HEK293 (cell line): ENCODE data around the gene HGS.

Experiments
- EGR2 ChIP-seq: fragments of 450-650 bp; formaldehyde crosslinking; IDR thresholded peaks from 2 replicates; pipeline ENCODE4 v1.5.1; 2016; ENCODE audit warnings: low read depth, missing biosample characterization, missing genetic modification characterization
- KLF16 ChIP-seq: fragments of 450-650 bp; formaldehyde crosslinking; IDR thresholded peaks from 2 replicates; pipeline ENCODE4 v1.5.1; 2017; ENCODE audit warnings: missing biosample characterization, missing genetic modification characterization
- MEIS1 ChIP-seq: sonication (generic); formaldehyde crosslinking; IDR thresholded peaks from 2 replicates; pipeline ENCODE4 v1.8.1; 2022; ENCODE audit warnings: missing genetic modification reagents, mild to moderate bottlenecking, borderline replicate concordance
- PRDM1 ChIP-seq: fragments of 450-650 bp; formaldehyde crosslinking; IDR thresholded peaks from 2 replicates; pipeline ENCODE4; 2016; ENCODE audit warnings: missing biosample characterization, missing genetic modification characterization
- SALL2 ChIP-seq: fragments of 450-650 bp; formaldehyde crosslinking; IDR thresholded peaks from 2 replicates; pipeline ENCODE4 v1.5.0; 2017; ENCODE audit warnings: missing biosample characterization, mild to moderate bottlenecking, missing genetic modification characterization, borderline replicate concordance
- SP7 ChIP-seq: fragments of 450-650 bp; formaldehyde crosslinking; IDR thresholded peaks from 2 replicates; pipeline ENCODE4 v1.5.1; 2016; ENCODE audit warnings: missing biosample characterization, missing genetic modification characterization
- WT1 ChIP-seq: fragments of 450-650 bp; formaldehyde crosslinking; IDR thresholded peaks from 2 replicates; pipeline ENCODE4 v1.5.1; 2016; ENCODE audit warnings: missing biosample characterization, missing genetic modification characterization
- ZBTB8A ChIP-seq: fragments of 450-650 bp; formaldehyde crosslinking; IDR thresholded peaks from 2 replicates; pipeline ENCODE4 v1.5.1; 2016; ENCODE audit warnings: missing biosample characterization, missing genetic modification characterization
- ZFP3 ChIP-seq: fragments of 450-650 bp; formaldehyde crosslinking; IDR thresholded peaks from 2 replicates; pipeline ENCODE4 v1.5.1; 2016; ENCODE audit warnings: low read depth, missing biosample characterization, missing genetic modification characterization
- ZNF132 ChIP-seq: fragments of 450-650 bp; formaldehyde crosslinking; IDR thresholded peaks from 2 replicates; pipeline ENCODE4 v1.5.1; 2017; ENCODE audit warnings: missing biosample characterization, missing genetic modification characterization, borderline replicate concordance
- ZNF174 ChIP-seq: fragments of 450-650 bp; formaldehyde crosslinking; IDR thresholded peaks from 2 replicates; pipeline ENCODE4 v1.5.0; 2017; ENCODE audit warnings: missing biosample characterization, mild to moderate bottlenecking, missing genetic modification characterization
- ZNF2 ChIP-seq: fragments of 450-650 bp; formaldehyde crosslinking; IDR thresholded peaks from 2 replicates; pipeline ENCODE4 v1.5.1; 2016; ENCODE audit warnings: missing biosample characterization, missing genetic modification characterization
- ZNF274 ChIP-seq, 2 experiments: fragments of 200-500 bp in 1 of 2; fragments of 450-650 bp in 1 of 2; sonication (Bioruptor generic) in 1 of 2; formaldehyde crosslinking in 1 of 2; IDR thresholded peaks; 2 replicates each; pipeline versions ENCODE4 v1.5.1 to v1.6.1; 2014 to 2016; ENCODE audit warnings: borderline replicate concordance in 1 of 2, inconsistent platforms in 1 of 2, low read length in 1 of 2, missing biosample characterization in 1 of 2, missing genetic modification characterization in 1 of 2
- ZNF311 ChIP-seq: fragments of 450-650 bp; formaldehyde crosslinking; IDR thresholded peaks from 2 replicates; pipeline ENCODE4 v1.5.1; 2017; ENCODE audit warnings: missing biosample characterization, missing genetic modification characterization, borderline replicate concordance
- ZNF335 ChIP-seq: fragments of 450-650 bp; formaldehyde crosslinking; conservative IDR thresholded peaks from 2 replicates; pipeline ENCODE4 v1.5.1; 2016; ENCODE audit warnings: missing biosample characterization, missing genetic modification characterization
- ZNF394 ChIP-seq: fragments of 450-650 bp; formaldehyde crosslinking; IDR thresholded peaks from 2 replicates; pipeline ENCODE4 v1.5.1; 2016; ENCODE audit warnings: missing biosample characterization, missing genetic modification characterization, mild to moderate bottlenecking, moderate library complexity, borderline replicate concordance
- ZNF600 ChIP-seq: fragments of 450-650 bp; formaldehyde crosslinking; IDR thresholded peaks from 2 replicates; pipeline ENCODE4 v1.5.1; 2016; ENCODE audit warnings: missing biosample characterization, missing genetic modification characterization
- ZNF621 ChIP-seq: fragments of 450-650 bp; formaldehyde crosslinking; IDR thresholded peaks from 2 replicates; pipeline ENCODE4 v1.5.1; 2017; ENCODE audit warnings: missing biosample characterization, missing genetic modification characterization
- ZNF660 ChIP-seq: fragments of 450-650 bp; IDR thresholded peaks from 2 replicates; pipeline ENCODE4 v1.5.1; 2018; ENCODE audit warnings: missing biosample characterization, mild to moderate bottlenecking, missing genetic modification characterization
- ZNF664 ChIP-seq: fragments of 450-650 bp; formaldehyde crosslinking; IDR thresholded peaks from 2 replicates; pipeline ENCODE4 v1.5.1; 2016; ENCODE audit warnings: missing biosample characterization, missing genetic modification characterization
- ZNF670 ChIP-seq: fragments of 450-650 bp; formaldehyde crosslinking; IDR thresholded peaks from 2 replicates; pipeline ENCODE4 v1.5.1; 2016; ENCODE audit warnings: missing biosample characterization, missing genetic modification characterization, low read depth
- ZSCAN30 ChIP-seq: fragments of 450-650 bp; IDR thresholded peaks from 2 replicates; pipeline ENCODE4 v1.5.1; 2018; ENCODE audit warnings: missing biosample characterization, mild to moderate bottlenecking, missing genetic modification characterization, moderate library complexity
- TF ChIP-seq, protein P1 (sequence below): fragments of 450-650 bp; IDR thresholded peaks from 2 replicates; pipeline ENCODE4 v1.5.1; 2018; ENCODE audit warnings: missing biosample characterization, mild to moderate bottlenecking, missing genetic modification characterization
- TF ChIP-seq, protein P2 (sequence below): fragments of 450-650 bp; formaldehyde crosslinking; IDR thresholded peaks from 2 replicates; pipeline ENCODE4 v1.5.1; 2016; ENCODE audit warnings: missing biosample characterization, missing genetic modification characterization
- TF ChIP-seq, protein P3 (sequence below): fragments of 450-650 bp; formaldehyde crosslinking; IDR thresholded peaks from 2 replicates; pipeline ENCODE4 v1.5.1; 2016; ENCODE audit warnings: missing biosample characterization, missing genetic modification characterization
- TF ChIP-seq, protein P4 (sequence below): fragments of 450-650 bp; formaldehyde crosslinking; IDR thresholded peaks from 2 replicates; pipeline ENCODE4 v1.5.1; 2016; ENCODE audit warnings: missing biosample characterization, missing genetic modification characterization
- TF ChIP-seq, protein P5 (sequence below): fragments of 450-650 bp; formaldehyde crosslinking; IDR thresholded peaks from 2 replicates; pipeline ENCODE4 v1.5.1; 2016; ENCODE audit warnings: missing biosample characterization, missing genetic modification characterization
- TF ChIP-seq, protein P6 (sequence below): fragments of 450-650 bp; formaldehyde crosslinking; optimal IDR thresholded peaks from 2 replicates; pipeline ENCODE3; 2016; ENCODE audit warnings: missing biosample characterization, mild to moderate bottlenecking, missing genetic modification characterization
- TF ChIP-seq, protein P7 (sequence below): fragments of 450-650 bp; formaldehyde crosslinking; IDR thresholded peaks from 2 replicates; pipeline ENCODE4 v1.5.1; 2016; ENCODE audit warnings: missing biosample characterization, missing genetic modification characterization

Gene HGS

DNA sequence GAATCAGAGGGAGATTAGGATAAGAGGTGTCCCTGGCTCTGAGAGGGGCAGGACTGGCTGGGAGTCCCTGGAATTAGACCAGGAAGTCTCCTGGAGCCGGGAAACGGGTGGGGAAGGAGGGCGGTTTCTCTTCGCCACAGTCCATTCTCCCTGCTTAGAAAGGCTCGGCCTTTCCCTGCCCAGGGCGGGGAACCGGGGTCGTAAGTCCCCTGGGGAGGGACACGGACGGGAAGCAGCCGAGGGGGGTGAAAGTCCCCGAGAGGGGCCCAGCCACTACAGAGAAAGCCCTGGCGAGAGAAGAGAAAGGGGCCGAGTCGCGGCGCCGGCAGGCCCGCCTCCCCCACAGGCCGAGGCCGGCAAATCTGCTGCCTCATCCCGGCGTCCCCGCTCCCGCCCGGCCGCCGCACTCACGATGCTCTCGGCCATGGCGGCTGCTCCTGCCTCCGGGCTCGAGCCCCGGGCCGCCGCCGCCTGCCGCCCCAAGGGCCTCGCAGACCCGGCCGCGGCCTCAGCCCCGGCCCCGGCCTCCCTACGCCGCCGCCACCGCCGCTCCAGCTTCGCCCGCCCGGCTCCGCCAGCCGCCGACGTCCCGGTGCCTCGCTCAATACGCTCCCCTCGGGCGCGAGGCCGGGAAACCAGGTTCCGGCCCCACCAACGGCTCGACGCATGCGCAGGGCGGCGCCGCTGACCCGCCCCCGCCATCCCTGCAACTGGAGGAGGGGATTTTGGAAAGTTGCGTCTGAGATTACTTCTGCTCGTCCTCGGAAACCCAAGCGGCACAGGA, 47.1 kb upstream of the HGS start, which contains the start of the genes NPLOC4 and TSPAN10 (continued):
- TF ChIP-seq, protein P1, sequence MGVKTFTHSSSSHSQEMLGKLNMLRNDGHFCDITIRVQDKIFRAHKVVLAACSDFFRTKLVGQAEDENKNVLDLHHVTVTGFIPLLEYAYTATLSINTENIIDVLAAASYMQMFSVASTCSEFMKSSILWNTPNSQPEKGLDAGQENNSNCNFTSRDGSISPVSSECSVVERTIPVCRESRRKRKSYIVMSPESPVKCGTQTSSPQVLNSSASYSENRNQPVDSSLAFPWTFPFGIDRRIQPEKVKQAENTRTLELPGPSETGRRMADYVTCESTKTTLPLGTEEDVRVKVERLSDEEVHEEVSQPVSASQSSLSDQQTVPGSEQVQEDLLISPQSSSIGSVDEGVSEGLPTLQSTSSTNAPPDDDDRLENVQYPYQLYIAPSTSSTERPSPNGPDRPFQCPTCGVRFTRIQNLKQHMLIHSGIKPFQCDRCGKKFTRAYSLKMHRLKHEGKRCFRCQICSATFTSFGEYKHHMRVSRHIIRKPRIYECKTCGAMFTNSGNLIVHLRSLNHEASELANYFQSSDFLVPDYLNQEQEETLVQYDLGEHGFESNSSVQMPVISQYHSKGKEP (tag by site-specific recombination): peak; percentile 66; the same call in 1 of the 2 replicates
- TF ChIP-seq, protein P2, sequence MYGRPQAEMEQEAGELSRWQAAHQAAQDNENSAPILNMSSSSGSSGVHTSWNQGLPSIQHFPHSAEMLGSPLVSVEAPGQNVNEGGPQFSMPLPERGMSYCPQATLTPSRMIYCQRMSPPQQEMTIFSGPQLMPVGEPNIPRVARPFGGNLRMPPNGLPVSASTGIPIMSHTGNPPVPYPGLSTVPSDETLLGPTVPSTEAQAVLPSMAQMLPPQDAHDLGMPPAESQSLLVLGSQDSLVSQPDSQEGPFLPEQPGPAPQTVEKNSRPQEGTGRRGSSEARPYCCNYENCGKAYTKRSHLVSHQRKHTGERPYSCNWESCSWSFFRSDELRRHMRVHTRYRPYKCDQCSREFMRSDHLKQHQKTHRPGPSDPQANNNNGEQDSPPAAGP (tag by site-specific recombination): peak; percentile 80
- TF ChIP-seq ZNF664 (tag by site-specific recombination): no peak
- TF ChIP-seq ZNF132: no peak
- TF ChIP-seq PRDM1 (tag by site-specific recombination): peak; percentile 91
- no peak; the same call in 1 of the 2 replicates for TF ChIP-seq ZNF394
- peak; percentile 37 for TF ChIP-seq ZNF335
- peak; percentile 89 for TF ChIP-seq ZSCAN30 (tag by site-specific recombination)
- TF ChIP-seq ZNF2: peak; percentile 52; the same call in 1 of the 2 replicates
- TF ChIP-seq, protein P3, sequence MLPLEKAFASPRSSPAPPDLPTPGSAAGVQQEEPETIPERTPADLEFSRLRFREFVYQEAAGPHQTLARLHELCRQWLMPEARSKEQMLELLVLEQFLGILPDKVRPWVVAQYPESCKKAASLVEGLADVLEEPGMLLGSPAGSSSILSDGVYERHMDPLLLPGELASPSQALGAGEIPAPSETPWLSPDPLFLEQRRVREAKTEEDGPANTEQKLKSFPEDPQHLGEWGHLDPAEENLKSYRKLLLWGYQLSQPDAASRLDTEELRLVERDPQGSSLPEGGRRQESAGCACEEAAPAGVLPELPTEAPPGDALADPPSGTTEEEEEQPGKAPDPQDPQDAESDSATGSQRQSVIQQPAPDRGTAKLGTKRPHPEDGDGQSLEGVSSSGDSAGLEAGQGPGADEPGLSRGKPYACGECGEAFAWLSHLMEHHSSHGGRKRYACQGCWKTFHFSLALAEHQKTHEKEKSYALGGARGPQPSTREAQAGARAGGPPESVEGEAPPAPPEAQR (tag by site-specific recombination): no peak
- TF ChIP-seq, protein P4, sequence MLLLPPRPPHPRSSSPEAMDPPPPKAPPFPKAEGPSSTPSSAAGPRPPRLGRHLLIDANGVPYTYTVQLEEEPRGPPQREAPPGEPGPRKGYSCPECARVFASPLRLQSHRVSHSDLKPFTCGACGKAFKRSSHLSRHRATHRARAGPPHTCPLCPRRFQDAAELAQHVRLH (tag by site-specific recombination): no peak
- no peak for TF ChIP-seq SALL2
- peak; percentile 64; the same call in 1 of the 2 replicates for TF ChIP-seq SP7 (tag by site-specific recombination)
- TF ChIP-seq WT1: no peak
- no peak for TF ChIP-seq ZNF311 (tag by site-specific recombination)
- peak; percentile 97 for TF ChIP-seq ZNF660 (tag by site-specific recombination)
- TF ChIP-seq ZNF621: no peak
- no peak; the same call in 1 of the 2 replicates for TF ChIP-seq ZBTB8A (tag by site-specific recombination)
- peak; percentile 86 for TF ChIP-seq KLF16 (tag by site-specific recombination)
- no peak for TF ChIP-seq ZNF600 (tag by site-specific recombination)
- TF ChIP-seq ZFP3: no peak
- no peak for TF ChIP-seq ZNF670 (tag by site-specific recombination)
- TF ChIP-seq, protein P5, sequence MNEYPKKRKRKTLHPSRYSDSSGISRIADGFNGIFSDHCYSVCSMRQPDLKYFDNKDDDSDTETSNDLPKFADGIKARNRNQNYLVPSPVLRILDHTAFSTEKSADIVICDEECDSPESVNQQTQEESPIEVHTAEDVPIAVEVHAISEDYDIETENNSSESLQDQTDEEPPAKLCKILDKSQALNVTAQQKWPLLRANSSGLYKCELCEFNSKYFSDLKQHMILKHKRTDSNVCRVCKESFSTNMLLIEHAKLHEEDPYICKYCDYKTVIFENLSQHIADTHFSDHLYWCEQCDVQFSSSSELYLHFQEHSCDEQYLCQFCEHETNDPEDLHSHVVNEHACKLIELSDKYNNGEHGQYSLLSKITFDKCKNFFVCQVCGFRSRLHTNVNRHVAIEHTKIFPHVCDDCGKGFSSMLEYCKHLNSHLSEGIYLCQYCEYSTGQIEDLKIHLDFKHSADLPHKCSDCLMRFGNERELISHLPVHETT (tag by site-specific recombination): no peak
- no peak for TF ChIP-seq MEIS1 (CRISPR knock-in tag)
- no peak for TF ChIP-seq ZNF274 (IDR thresholded peaks at IDR 0.05; ENCODE audit: low read length)
- TF ChIP-seq ZNF274 (tag by site-specific recombination; IDR thresholded peaks at IDR 0.05; ENCODE audit: borderline replicate concordance): no peak
- TF ChIP-seq EGR2 (tag by site-specific recombination): peak; percentile 76
- TF ChIP-seq, protein P6, sequence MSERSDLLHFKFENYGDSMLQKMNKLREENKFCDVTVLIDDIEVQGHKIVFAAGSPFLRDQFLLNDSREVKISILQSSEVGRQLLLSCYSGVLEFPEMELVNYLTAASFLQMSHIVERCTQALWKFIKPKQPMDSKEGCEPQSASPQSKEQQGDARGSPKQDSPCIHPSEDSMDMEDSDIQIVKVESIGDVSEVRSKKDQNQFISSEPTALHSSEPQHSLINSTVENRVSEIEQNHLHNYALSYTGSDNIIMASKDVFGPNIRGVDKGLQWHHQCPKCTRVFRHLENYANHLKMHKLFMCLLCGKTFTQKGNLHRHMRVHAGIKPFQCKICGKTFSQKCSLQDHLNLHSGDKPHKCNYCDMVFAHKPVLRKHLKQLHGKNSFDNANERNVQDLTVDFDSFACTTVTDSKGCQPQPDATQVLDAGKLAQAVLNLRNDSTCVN (tag by site-specific recombination): peak; percentile 56
- TF ChIP-seq ZNF174 (tag by site-specific recombination): no peak
- TF ChIP-seq, protein P7, sequence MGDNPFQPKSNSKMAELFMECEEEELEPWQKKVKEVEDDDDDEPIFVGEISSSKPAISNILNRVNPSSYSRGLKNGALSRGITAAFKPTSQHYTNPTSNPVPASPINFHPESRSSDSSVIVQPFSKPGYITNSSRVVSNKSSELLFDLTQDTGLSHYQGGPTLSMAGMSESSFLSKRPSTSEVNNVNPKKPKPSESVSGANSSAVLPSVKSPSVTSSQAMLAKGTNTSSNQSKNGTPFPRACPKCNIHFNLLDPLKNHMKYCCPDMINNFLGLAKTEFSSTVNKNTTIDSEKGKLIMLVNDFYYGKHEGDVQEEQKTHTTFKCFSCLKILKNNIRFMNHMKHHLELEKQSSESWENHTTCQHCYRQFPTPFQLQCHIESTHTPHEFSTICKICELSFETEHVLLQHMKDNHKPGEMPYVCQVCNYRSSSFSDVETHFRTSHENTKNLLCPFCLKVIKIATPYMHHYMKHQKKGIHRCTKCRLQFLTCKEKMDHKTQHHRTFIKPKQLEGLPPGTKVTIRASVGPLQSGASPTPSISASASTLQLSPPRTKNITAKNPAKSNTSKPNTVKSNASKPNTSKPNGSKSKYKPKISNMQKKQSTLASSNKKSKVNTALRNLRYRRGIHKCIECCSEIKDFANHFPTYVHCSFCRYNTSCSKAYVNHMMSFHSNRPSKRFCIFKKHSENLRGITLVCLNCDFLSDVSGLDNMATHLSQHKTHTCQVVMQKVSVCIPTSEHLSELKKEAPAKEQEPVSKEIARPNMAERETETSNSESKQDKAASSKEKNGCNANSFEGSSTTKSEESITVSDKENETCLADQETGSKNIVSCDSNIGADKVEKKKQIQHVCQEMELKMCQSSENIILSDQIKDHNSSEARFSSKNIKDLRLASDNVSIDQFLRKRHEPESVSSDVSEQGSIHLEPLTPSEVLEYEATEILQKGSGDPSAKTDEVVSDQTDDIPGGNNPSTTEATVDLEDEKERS (tag by site-specific recombination): no peak
